Panc1 (cell line): ENCODE results near the gene SLC25A22. TPM values are rescaled to one million over a fixed set of nuclear protein-coding genes. Genes with fewer than 3 reads are reported as not detected.
A peak's percentile ranks its signal among the peaks of the same experiment; 100 is the strongest.

Experiments used
- ATAC-seq: fragments of 200-7000 bp; cut with Tn5 transposase; 2 replicates; pipeline ENCODE4 v1.9.1; 2020; ENCODE audit warnings: mild to moderate bottlenecking, moderate library complexity
- BruUV-seq: library from RNA; stranded (reverse); fragments of 400-500 nt; replicated peaks from 2 replicates; lab custom pipeline; 2021; lab: Mats Ljungman, UMichigan
- CTCF ChIA-PET: fragments of 300-600 bp; sonication (Branson Sonifier 250); formaldehyde crosslinking; loops from one replicate; lab custom pipeline; 2022; ENCODE audit warnings: antibody characterized with exemption; lab: Charles Lee
- POLR2A ChIA-PET: fragments of 300-600 bp; sonication (Branson Sonifier 250); formaldehyde crosslinking; loops from one replicate; lab custom pipeline; 2022; ENCODE audit warnings: antibody characterized with exemption; lab: Charles Lee
- DNase-seq: peaks from one replicate; pipeline ENCODE4 v3.0.0-alpha.2; 2010; ENCODE audit warnings: low read depth, low spot score
- H3K27ac ChIP-seq: 2 replicates; pipeline ENCODE4 v1.5.1; 2011; ENCODE audit warnings: mild to moderate bottlenecking, low read length, inconsistent platforms
- H3K27me3 ChIP-seq: fragments of 200-500 bp; sonication (Bioruptor generic); 2 replicates; pipeline ENCODE4 v1.6.0; 2014; ENCODE audit warnings: low read length, inconsistent platforms; ENCODE audit not compliant: control insufficient read depth, insufficient read depth
- H3K36me3 ChIP-seq: fragments of 200-500 bp; sonication (Bioruptor generic); 2 replicates; pipeline ENCODE4 v1.5.1; 2014; ENCODE audit warnings: inconsistent platforms, mild to moderate bottlenecking, low read length, moderate library complexity; ENCODE audit not compliant: control insufficient read depth, insufficient read depth
- H3K4me1 ChIP-seq: 2 replicates; pipeline ENCODE4 v1.5.1; 2011; ENCODE audit warnings: inconsistent platforms, mild to moderate bottlenecking, low read length, moderate library complexity; ENCODE audit not compliant: control insufficient read depth, insufficient read depth
- H3K4me3 ChIP-seq, 2 experiments: 2 replicates each; pipeline ENCODE4 v1.5.1; 2011 to 2012; ENCODE audit warnings: low read depth in 2 of 2, low read length in 2 of 2, mild to moderate bottlenecking in 2 of 2, inconsistent platforms in 1 of 2, moderate library complexity in 1 of 2
- H3K9me3 ChIP-seq: fragments of 200-500 bp; sonication (Bioruptor generic); 2 replicates; pipeline ENCODE4 v1.5.1; 2014; ENCODE audit warnings: low read depth, mild to moderate bottlenecking, inconsistent platforms, low read length, moderate library complexity; ENCODE audit not compliant: control insufficient read depth, insufficient read depth
- CTCF ChIP-seq: fragments of 450-650 bp; IDR thresholded peaks from 2 replicates; pipeline ENCODE4 v1.5.1; 2017; ENCODE audit warnings: mild to moderate bottlenecking
- POLR2AphosphoS5 ChIP-seq: IDR thresholded peaks from 2 replicates; pipeline ENCODE4 v1.6.1; 2012; ENCODE audit warnings: mild to moderate bottlenecking, low read depth, low read length, moderate library complexity
- REST ChIP-seq, 2 experiments: IDR thresholded peaks; 2 replicates each; pipeline ENCODE4 v1.6.1; 2011 to 2012; ENCODE audit warnings: low read depth in 2 of 2, control low read depth in 1 of 2, low read length in 1 of 2, mild to moderate bottlenecking in 1 of 2, moderate library complexity in 1 of 2; ENCODE audit not compliant: insufficient read depth in 1 of 2
- SIN3A ChIP-seq: IDR thresholded peaks from 2 replicates; pipeline ENCODE4 v1.6.1; 2012; ENCODE audit warnings: low read depth, mild to moderate bottlenecking, low read length, moderate library complexity, borderline replicate concordance; ENCODE audit not compliant: insufficient read depth
- TCF7L2 ChIP-seq: IDR thresholded peaks from 2 replicates; pipeline ENCODE4 v1.6.1; 2011; ENCODE audit warnings: mild to moderate bottlenecking, low read depth, low read length, inconsistent platforms
- in situ Hi-C: cut with HindIII; loops from 2 replicates; pipeline ENCODE4 v1.10.0; 2016; ENCODE audit warnings: low sequenced_read_pairs, low pct_unique_long_range_greater_than_20kb
- intact Hi-C: fragments of 100-400 bp; cut with micrococcal nuclease; formaldehyde crosslinking; loops from one replicate; pipeline ENCODE4 v1.10.0; 2022; ENCODE audit not compliant: unreplicated experiment
- total RNA-seq: library from RNA; stranded (reverse); gene quantifications from one replicate; pipeline ENCODE4 v1.2.1, GENCODE V29; 2021; ENCODE audit not compliant: unreplicated experiment

SLC25A22 gene
- total RNA-seq, 1 experiment from 2014 or later, result 119 TPM

DNA sequence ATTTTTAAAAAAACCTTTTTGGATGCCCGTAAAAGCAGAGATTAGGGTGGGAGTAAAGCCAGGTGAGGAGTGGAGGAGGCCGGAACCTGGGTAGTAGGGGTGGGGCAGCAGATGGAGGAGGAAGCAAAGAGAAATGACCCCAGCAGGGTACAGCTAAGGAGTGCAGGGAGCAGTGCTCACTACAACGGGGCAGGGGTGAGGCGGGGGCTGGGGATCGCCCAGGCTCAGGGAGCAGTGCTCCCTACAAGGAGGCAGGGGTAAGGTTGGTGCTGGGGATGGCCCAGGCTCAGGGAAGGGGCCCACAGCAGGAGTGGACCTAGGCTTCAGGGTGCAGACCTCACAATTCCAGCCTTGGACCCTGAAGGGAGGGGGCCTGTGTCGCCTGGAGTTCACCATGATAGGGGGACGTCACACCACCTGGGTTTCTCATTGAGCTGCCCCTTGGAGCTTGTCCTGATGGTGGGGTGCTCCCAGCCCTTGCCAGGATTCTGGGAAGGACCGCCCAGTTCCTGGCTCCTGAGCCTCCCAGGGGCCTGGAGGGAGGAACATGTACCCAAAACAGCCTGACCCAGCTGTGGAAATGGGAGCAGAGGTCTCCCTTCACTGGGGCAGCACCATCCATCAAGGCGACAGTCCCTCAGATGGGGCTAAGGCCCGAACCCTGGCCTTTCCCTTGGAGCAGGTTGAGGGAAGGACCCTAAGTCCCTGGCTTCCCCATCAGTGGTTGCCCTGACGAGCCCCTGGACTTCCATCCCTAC is 17.8 kb upstream of the SLC25A22 start:
- DNase-seq (no peak), ATAC-seq (no peak)
- CTCF ChIA-PET, result no interaction called here
- 0 out of 2 replicates have a peak, but pooled peaks have one; percentile 54 for TF ChIP-seq SIN3A
- TF ChIP-seq CTCF, result no peak
- TF ChIP-seq TCF7L2, result no peak
- peak; percentile 40 for TF ChIP-seq POLR2AphosphoS5
- peaks cover 21% of the 10 kb centered on the region for H3K36me3 ChIP-seq
- no peak overlapping the region for H3K27ac ChIP-seq
- in situ Hi-C loops, result no loop called here
- intact Hi-C loops, result no loop called here
- H3K27me3 ChIP-seq, result no peaks in the 10 kb centered on the region
- POLR2A ChIA-PET, result interaction anchor here (1.9 kb wide), 1 partner anchor 15 kb away, joined by 8 read pairs; no protein-coding TSS in a partner anchor
- no TSS peak for BruUV-seq
- H3K9me3 ChIP-seq, result no peaks in the 10 kb centered on the region
- no peak overlapping the region for H3K4me3 ChIP-seq
- H3K4me1 ChIP-seq, result peaks cover 43% of the 10 kb centered on the region

- CTCF ChIA-PET, result no interaction called here
- no peak for DNase-seq
- POLR2A ChIA-PET, result no interaction called here
These were observed 15.5 kb upstream of the SLC25A22 start for GRCh38 chr11:813456-814096.

DNA sequence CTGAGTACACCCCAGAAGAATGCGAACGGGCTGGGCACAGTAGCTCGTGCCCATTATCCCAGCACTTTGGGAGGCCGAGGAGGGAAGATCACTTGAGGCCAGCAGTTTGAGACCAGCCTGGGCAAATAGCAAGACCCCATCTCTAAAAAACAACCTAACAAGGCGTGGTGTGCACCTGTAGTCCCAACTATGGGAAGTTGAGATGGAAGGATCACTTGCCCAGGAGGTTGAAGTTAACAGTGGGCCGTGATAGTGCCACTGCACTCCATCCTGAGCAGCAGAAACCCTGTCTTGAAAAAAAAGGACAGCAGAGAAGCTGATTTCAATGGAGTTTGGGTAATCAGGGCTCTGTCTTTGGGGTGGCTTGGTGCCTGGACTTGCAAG is 15.0 kb upstream of the SLC25A22 start:
- TF ChIP-seq REST (IDR thresholded peaks at IDR 0.05; ENCODE audit: insufficient read depth in 1 of 2, low read depth in 2 of 2, low read length in 1 of 2) (no peak), POLR2AphosphoS5 (peak; percentile 28)
- H3K9me3 ChIP-seq, result no peaks in the 10 kb centered on the region
- intact Hi-C loops, result no loop called here
- H3K27ac ChIP-seq, result no peak overlapping the region; the same call in 1 of the 2 replicates
- no peak for DNase-seq
- H3K4me1 ChIP-seq, result peaks cover 37% of the 10 kb centered on the region
- BruUV-seq, result no TSS peak
- no peaks in the 10 kb centered on the region for H3K27me3 ChIP-seq
- peaks cover 24% of the 10 kb centered on the region for H3K36me3 ChIP-seq
- in situ Hi-C loops, result no loop called here
- H3K4me3 ChIP-seq, result no peak overlapping the region
- CTCF ChIA-PET, result no interaction called here
- POLR2A ChIA-PET, result no interaction called here
- no peak for ATAC-seq

More at GRCh38 chr11:813456-814096, 15.5 kb upstream of the SLC25A22 start:
- ATAC-seq, result no peak
- peak overlapping the region; percentile 8; the same call in 1 of the 2 replicates for H3K27ac ChIP-seq
- no peaks in the 10 kb centered on the region for H3K9me3 ChIP-seq
- H3K36me3 ChIP-seq, result peaks cover 24% of the 10 kb centered on the region
- intact Hi-C loops (no loop called here), in situ Hi-C loops (no loop called here)
- peaks cover 36% of the 10 kb centered on the region for H3K4me1 ChIP-seq
- no TSS peak for BruUV-seq
- no peaks in the 10 kb centered on the region for H3K27me3 ChIP-seq
- TF ChIP-seq TCF7L2 (no peak), POLR2AphosphoS5 (peak; percentile 50), SIN3A (no peak)
- H3K4me3 ChIP-seq, result no peak overlapping the region
